Left lung (tissue), 10 donors: ENCODE measurements around the gene RAI1. TPM values are rescaled to one million over a fixed set of nuclear protein-coding genes. Genes with fewer than 3 reads are reported as not detected.

Experiments
- ATAC-seq: fragments of 200-7000 bp; cut with Tn5 transposase; one replicate; pipeline ENCODE4 v1.9.1; 2020; ENCODE audit warnings: moderate library complexity
- DNase-seq, 4 donors: peaks; one replicate each; pipeline ENCODE4 v3.0.0-alpha.2; 2013 to 2020
- H3K27ac ChIP-seq, 2 donors: fragments of 200-600 bp; sonication (generic) in 1 of 2; one replicate each; pipeline versions ENCODE4 v1.5.0 to v1.8.0; 2020 to 2021
- H3K27me3 ChIP-seq, 2 donors: fragments of 200-600 bp; sonication (generic) in 1 of 2; one replicate each; pipeline versions ENCODE4 v1.5.0 to v1.8.0; 2020 to 2021
- H3K36me3 ChIP-seq, 2 donors: fragments of 200-600 bp; sonication (generic) in 1 of 2; one replicate each; pipeline versions ENCODE4 v1.5.0 to v1.8.0; 2020 to 2021
- H3K4me1 ChIP-seq, 2 donors: fragments of 200-600 bp; one replicate each; pipeline ENCODE4 v1.8.0; 2021
- H3K4me3 ChIP-seq, 2 donors: fragments of 200-600 bp; sonication (generic) in 1 of 2; one replicate each; pipeline versions ENCODE4 v1.5.0 to v1.8.0; 2020 to 2021; ENCODE audit warnings: mild to moderate bottlenecking in 1 of 2
- H3K9me3 ChIP-seq, 2 donors: fragments of 200-600 bp; sonication (generic) in 1 of 2; one replicate each; pipeline versions ENCODE4 v1.5.0 to v1.8.0; 2020 to 2021
- CTCF ChIP-seq, 2 donors: fragments of 200-600 bp; sonication (generic) in 1 of 2; IDR thresholded peaks; one replicate each; pipeline versions ENCODE4 v1.5.0 to v1.8.0; 2021; ENCODE audit warnings: antibody characterized with exemption in 2 of 2
- intact Hi-C, 2 donors: fragments of 100-400 bp; cut with DNase I; formaldehyde crosslinking; loops; one replicate each; pipeline versions ENCODE4 v1.11.2 to v1.14.2; 2022
- polyA plus RNA-seq, 6 donors: library from polyadenylated mRNA; unstranded; fragments of 120-200 nt; gene quantifications; one replicate each; pipeline ENCODE4 v1.2.1, GENCODE V29; 2013; ENCODE audit not compliant: insufficient read length in 6 of 6
- total RNA-seq, 2 donors: library from RNA; stranded (reverse); fragmentation: NEBNext Ultra II Directional; extraction: Animal tissue kit (Norgen Biotek cat#: 25700); gene quantifications; one replicate each; pipeline ENCODE4 v1.2.1, GENCODE V29; 2021
- donor health status: DM: no; HTN: yes; CAD: no.
- donor health status: DM: no; HTN: no; CAD: no.

RAI1 gene
- total and polyA plus RNA-seq, 8 donors = 28.8 to 43.8 (median 34.7) TPM

GRCh38 chr17:17774009-17774881 lies 93.0 kb downstream of the RAI1 start:
- Histone ChIP-seq H3K27ac (peak overlapping the region; percentile 30 to 73), H3K36me3 (no peaks in the 10 kb centered on the region), H3K4me3 (no peak overlapping the region), H3K9me3 (no peaks in the 10 kb centered on the region), H3K27me3 (no peaks in the 10 kb centered on the region), H3K4me1 (peaks cover 7 to 9% of the 10 kb centered on the region in 2 donors)
- DNase-seq = peak in 1 of 4 donors; percentile 63
- intact Hi-C loops = no loop called here
- TF ChIP-seq CTCF (IDR thresholded peaks at IDR 0.05) = peak in 1 of 2 donors; percentile 17
- ATAC-seq = peak; percentile 73

DNA sequence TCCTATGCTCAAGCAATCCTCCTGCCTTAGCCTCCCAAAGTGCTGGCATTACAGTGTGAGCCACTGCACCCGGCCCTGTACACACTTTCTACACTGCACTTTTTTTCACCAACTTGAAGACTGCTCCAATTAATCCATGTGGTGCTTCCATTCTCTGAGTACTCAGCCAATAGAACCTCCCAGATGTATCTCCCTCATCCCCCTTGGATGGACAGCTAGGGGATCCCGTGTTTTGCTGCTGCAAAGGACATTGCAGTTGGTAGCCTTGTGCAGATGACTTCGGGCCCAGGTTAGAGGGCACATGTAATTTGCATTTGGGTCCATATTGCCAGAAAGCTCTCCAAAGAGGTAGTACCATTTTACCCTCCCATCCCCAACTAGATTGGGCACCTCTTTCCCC lies 95.6 kb downstream of the RAI1 start:
- intact Hi-C loops = loop anchor here in 1 of 2 donors (5.0 kb wide), 1 partner anchor 90 kb away; no protein-coding TSS in a partner anchor
- Histone ChIP-seq H3K36me3 (no peaks in the 10 kb centered on the region), H3K27ac (no peak overlapping the region), H3K4me1 (peaks cover 24 to 27% of the 10 kb centered on the region in 2 donors), H3K4me3 (no peak overlapping the region), H3K9me3 (no peaks in the 10 kb centered on the region), H3K27me3 (peaks cover 0 to 16% of the 10 kb centered on the region in 2 donors)
- ATAC-seq (no peak), DNase-seq (no peak)
- TF ChIP-seq CTCF (IDR thresholded peaks at IDR 0.05) = no peak

GRCh38 chr17:17778308-17779014 lies 97.2 kb downstream of the RAI1 start:
- peak in 3 of 4 donors; percentile 80 to 97 (median 96) for DNase-seq
- H3K36me3 ChIP-seq = no peaks in the 10 kb centered on the region
- no peak for TF ChIP-seq CTCF (IDR thresholded peaks at IDR 0.05)
- H3K27ac ChIP-seq = peak overlapping the region in 1 of 2 donors; percentile 83
- peak; percentile 3 for ATAC-seq
- H3K4me1 ChIP-seq = peaks cover 24 to 43% of the 10 kb centered on the region in 2 donors
- no peaks in the 10 kb centered on the region for H3K9me3 ChIP-seq
- no peak overlapping the region for H3K4me3 ChIP-seq
- intact Hi-C loops = loop anchor here in 1 of 2 donors (5.0 kb wide), 1 partner anchor 91 kb away; no protein-coding TSS in a partner anchor
- H3K27me3 ChIP-seq = peaks cover 0 to 31% of the 10 kb centered on the region in 2 donors

DNA sequence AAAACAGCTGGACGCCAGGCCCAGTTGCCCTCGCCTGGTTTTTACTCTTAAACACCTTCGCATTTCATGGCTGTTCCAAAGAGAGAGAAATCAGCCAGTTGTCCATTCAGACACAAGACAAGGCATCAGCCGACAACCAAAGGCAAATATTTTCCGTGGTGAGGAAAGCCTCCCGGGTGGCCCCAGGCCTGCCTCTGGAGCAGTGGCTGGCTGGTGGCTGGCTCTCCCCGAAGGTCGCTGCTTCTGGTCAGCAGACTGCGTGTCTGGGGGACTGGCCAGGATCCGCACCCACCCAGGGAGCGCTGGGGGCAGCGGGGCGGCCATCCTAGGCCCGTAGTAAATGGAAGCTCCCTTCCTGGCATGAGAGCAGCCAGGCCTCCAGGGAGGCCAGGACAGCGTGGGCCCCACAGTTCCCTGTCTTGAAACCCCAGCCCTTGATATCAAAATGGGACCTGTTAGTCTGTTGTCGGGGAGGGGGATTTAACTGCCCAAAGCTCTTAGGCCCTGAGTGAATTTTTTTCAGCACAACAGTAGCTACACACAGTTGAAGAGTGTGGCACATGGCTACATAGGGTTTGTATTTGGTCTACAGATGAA lies 97.9 kb downstream of the RAI1 start:
- ATAC-seq (no peak), DNase-seq (peak in 1 of 4 donors; percentile 58)
- H3K9me3 ChIP-seq = no peaks in the 10 kb centered on the region
- H3K27me3 ChIP-seq = peaks cover 0 to 38% of the 10 kb centered on the region in 2 donors
- no peaks in the 10 kb centered on the region for H3K36me3 ChIP-seq
- intact Hi-C loops = loop anchor here in 1 of 2 donors (5.0 kb wide), 1 partner anchor 92 kb away; no protein-coding TSS in a partner anchor
- H3K27ac ChIP-seq = peak overlapping the region in 1 of 2 donors; percentile 83
- no peak for TF ChIP-seq CTCF (IDR thresholded peaks at IDR 0.05)
- H3K4me1 ChIP-seq = peaks cover 21 to 46% of the 10 kb centered on the region in 2 donors
- no peak overlapping the region for H3K4me3 ChIP-seq
